ENCODE measurements around the gene JAM3. TPM values are rescaled to one million over a fixed set of nuclear protein-coding genes. Genes with fewer than 3 reads are reported as not detected.

Gene JAM3
- polyA plus RNA-seq, 1 donor from 2014 or later: 46.1 TPM

DNA sequence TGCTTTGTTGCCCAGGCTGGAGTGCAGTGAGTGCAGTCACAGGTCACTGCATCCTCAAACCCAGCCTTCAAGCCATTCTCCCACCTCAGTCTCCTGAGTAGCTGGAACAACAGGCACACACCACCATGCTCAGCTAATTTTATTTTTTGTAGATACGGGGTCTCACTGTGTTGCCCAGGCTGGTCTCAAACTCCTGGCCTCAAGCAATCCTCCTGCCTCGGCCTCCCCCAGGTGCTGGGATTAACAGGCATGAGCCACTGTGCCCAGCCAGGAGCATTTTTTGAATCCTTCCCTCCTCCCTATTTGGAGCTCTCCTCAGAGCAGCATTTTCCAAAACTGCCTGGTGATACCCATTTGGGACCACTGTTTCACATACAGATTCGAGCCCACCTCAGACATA is 77.7 kb downstream of the JAM3 start:
- H3K4me2 ChIP-seq (ENCODE audit: low read length): no peak overlapping the region
- H3K4me3 ChIP-seq (ENCODE audit: low read length): no peak overlapping the region
- peaks cover 9% of the 10 kb centered on the region for H3K36me3 ChIP-seq (ENCODE audit: insufficient read depth, low read length)
- H3K27me3 ChIP-seq (ENCODE audit: insufficient read depth, low read depth, low read length): no peaks in the 10 kb centered on the region
- TF ChIP-seq POLR2AphosphoS5 (IDR thresholded peaks at IDR 0.05) (no peak), MXI1 (conservative IDR thresholded peaks at IDR 0.05; ENCODE audit: poor library complexity, severe bottlenecking) (no peak), EP300 (conservative IDR thresholded peaks at IDR 0.05; ENCODE audit: poor library complexity, severe bottlenecking) (no peak), SMC3 (conservative IDR thresholded peaks at IDR 0.05; ENCODE audit: poor library complexity) (no peak), REST (IDR thresholded peaks at IDR 0.05; ENCODE audit: borderline replicate concordance) (no peak), TAF1 (IDR thresholded peaks at IDR 0.05; ENCODE audit: low read depth) (no peak), RAD21 (conservative IDR thresholded peaks at IDR 0.05) (no peak), EZH2 (IDR thresholded peaks at IDR 0.05; ENCODE audit: borderline replicate concordance, insufficient read depth, low read length, poor library complexity, severe bottlenecking) (no peak)
- TF ChIP-seq, protein P1, sequence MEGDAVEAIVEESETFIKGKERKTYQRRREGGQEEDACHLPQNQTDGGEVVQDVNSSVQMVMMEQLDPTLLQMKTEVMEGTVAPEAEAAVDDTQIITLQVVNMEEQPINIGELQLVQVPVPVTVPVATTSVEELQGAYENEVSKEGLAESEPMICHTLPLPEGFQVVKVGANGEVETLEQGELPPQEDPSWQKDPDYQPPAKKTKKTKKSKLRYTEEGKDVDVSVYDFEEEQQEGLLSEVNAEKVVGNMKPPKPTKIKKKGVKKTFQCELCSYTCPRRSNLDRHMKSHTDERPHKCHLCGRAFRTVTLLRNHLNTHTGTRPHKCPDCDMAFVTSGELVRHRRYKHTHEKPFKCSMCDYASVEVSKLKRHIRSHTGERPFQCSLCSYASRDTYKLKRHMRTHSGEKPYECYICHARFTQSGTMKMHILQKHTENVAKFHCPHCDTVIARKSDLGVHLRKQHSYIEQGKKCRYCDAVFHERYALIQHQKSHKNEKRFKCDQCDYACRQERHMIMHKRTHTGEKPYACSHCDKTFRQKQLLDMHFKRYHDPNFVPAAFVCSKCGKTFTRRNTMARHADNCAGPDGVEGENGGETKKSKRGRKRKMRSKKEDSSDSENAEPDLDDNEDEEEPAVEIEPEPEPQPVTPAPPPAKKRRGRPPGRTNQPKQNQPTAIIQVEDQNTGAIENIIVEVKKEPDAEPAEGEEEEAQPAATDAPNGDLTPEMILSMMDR (IDR thresholded peaks at IDR 0.05; ENCODE audit: poor library complexity, severe bottlenecking): no peak
- no peaks in the 10 kb centered on the region for H3K9me2 ChIP-seq (ENCODE audit: insufficient read depth, low read length)
- H3K27ac ChIP-seq (ENCODE audit: low read length): no peak overlapping the region
- H3F3A ChIP-seq (ENCODE audit: insufficient read depth, low read length, poor library complexity, severe bottlenecking): no peaks in the 10 kb centered on the region
- no peaks in the 10 kb centered on the region for H3K9me3 ChIP-seq (ENCODE audit: low read length)
- no peaks in the 10 kb centered on the region for H3K79me2 ChIP-seq (replicated peaks; ENCODE audit: insufficient read depth, low read length)
- H4K20me1 ChIP-seq (ENCODE audit: insufficient read depth): no peaks in the 10 kb centered on the region
- H2AFZ ChIP-seq (ENCODE audit: low read depth, low read length): no peak overlapping the region
- no peak overlapping the region for H3K9ac ChIP-seq (ENCODE audit: low read length)

DNA sequence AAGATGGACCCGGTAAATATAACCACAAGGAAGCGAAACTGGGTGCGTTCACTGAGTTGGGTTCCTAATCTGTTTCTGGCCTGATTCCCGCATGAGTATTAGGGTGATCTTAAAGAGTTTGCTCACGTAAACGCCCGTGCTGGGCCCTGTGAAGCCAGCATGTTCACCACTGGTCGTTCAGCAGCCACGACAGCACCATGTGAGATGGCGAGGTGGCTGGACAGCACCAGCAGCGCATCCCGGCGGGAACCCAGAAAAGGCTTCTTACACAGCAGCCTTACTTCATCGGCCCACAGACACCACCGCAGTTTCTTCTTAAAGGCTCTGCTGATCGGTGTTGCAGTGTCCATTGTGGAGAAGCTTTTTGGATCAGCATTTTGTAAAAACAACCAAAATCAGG is 80.5 kb downstream of the JAM3 start:
- TF ChIP-seq REST (IDR thresholded peaks at IDR 0.05; ENCODE audit: borderline replicate concordance) (no peak), MXI1 (conservative IDR thresholded peaks at IDR 0.05; ENCODE audit: poor library complexity, severe bottlenecking) (no peak), SMC3 (conservative IDR thresholded peaks at IDR 0.05; ENCODE audit: poor library complexity) (no peak), EZH2 (IDR thresholded peaks at IDR 0.05; ENCODE audit: borderline replicate concordance, insufficient read depth, low read length, poor library complexity, severe bottlenecking) (no peak), EP300 (conservative IDR thresholded peaks at IDR 0.05; ENCODE audit: poor library complexity, severe bottlenecking) (no peak), TAF1 (IDR thresholded peaks at IDR 0.05; ENCODE audit: low read depth) (no peak), RAD21 (conservative IDR thresholded peaks at IDR 0.05) (no peak), POLR2AphosphoS5 (IDR thresholded peaks at IDR 0.05) (no peak)
- TF ChIP-seq, protein P1 (IDR thresholded peaks at IDR 0.05; ENCODE audit: poor library complexity, severe bottlenecking): no peak
- no peaks in the 10 kb centered on the region for H3K9me2 ChIP-seq (ENCODE audit: insufficient read depth, low read length)
- no peak overlapping the region for H3K4me2 ChIP-seq (ENCODE audit: low read length)
- H3K9me3 ChIP-seq (ENCODE audit: low read length): no peaks in the 10 kb centered on the region
- no peaks in the 10 kb centered on the region for H4K20me1 ChIP-seq (ENCODE audit: insufficient read depth)
- H3K9ac ChIP-seq (ENCODE audit: low read length): no peak overlapping the region
- no peak overlapping the region for H3K4me3 ChIP-seq (ENCODE audit: low read length)
- no peak overlapping the region for H2AFZ ChIP-seq (ENCODE audit: low read depth, low read length)
- no peaks in the 10 kb centered on the region for H3K27me3 ChIP-seq (ENCODE audit: insufficient read depth, low read depth, low read length)
- no peaks in the 10 kb centered on the region for H3K79me2 ChIP-seq (replicated peaks; ENCODE audit: insufficient read depth, low read length)
- H3F3A ChIP-seq (ENCODE audit: insufficient read depth, low read length, poor library complexity, severe bottlenecking): no peaks in the 10 kb centered on the region
- H3K36me3 ChIP-seq (ENCODE audit: insufficient read depth, low read length): peaks cover 9% of the 10 kb centered on the region
- no peak overlapping the region for H3K27ac ChIP-seq (ENCODE audit: low read length)
